ENCODE measurements around the gene PTPRA.

The PTPRA gene

DNA sequence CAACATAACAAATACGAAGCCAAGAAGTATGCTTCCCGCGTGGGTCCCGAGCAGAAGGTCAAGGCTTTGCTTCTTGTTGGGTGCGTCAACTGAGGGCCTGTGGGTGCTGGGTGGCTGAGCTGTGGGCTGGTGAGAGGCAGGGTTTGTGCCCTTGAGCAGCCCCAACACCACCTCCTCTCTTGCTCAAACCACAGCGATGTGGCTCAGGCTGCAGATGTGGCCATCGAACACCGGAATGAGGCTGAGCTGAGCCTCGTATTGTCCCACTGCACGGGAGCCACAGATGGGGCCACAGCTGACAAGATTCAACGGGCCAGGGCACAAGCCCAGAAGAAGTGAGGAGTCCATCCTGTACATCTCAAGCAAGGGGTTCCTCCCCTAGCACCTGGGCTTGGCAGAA, 7.0 kb upstream of the PTPRA start:
- no peak for TF ChIP-seq CTCF (conservative IDR thresholded peaks at IDR 0.05; ENCODE audit: low read depth, low read length)
- DNase-seq (ENCODE audit: low read depth) = no peak
- H3K4me3 ChIP-seq (ENCODE audit: low read depth, low read length) = no peak overlapping the region

DNA sequence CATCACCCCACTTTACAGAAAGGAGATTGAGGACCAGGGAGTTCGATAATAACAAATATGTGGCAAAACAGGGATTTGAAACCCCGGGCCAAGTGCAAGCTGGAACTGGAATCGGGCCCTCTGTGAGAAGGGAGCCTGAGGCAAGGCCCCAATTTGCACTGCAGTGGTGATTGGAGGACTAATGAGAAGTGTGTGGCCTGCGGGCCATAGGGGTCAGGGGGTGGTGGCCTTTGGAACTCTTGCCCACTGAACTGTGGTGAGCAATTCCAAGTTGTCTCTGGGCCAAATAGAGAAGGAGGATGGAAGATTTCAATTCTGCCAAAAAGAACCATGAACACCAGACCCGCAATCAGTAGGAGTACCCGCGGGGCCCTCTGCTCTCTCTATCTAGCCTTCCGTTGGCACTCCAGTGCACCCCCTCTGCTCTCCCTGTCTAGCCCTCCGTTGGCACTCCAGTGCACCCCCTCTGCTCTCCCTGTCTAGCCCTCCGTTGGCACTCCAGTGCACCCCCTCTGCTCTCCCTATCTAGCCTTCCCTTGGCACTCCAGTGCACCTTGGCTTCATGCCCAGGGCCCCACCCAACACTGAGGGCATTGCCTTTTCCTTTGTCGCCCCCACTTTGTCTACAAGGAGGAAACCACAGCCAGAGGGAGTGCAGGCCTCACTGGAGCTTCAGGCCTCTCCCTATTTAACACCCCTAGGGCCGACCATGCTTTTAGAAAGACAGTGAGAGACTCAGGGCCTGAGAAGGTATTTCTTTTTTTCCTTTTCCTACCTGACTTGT, 6.0 kb upstream of the PTPRA start:
- H3K4me3 ChIP-seq (ENCODE audit: low read depth, low read length) = no peak overlapping the region
- no peak for DNase-seq (ENCODE audit: low read depth)
- TF ChIP-seq CTCF (conservative IDR thresholded peaks at IDR 0.05; ENCODE audit: low read depth, low read length) = no peak

GRCh38 chr20:2869381-2869780, 3.9 kb upstream of the PTPRA start:
- DNase-seq (ENCODE audit: low read depth) = no peak
- no peak overlapping the region for H3K4me3 ChIP-seq (ENCODE audit: low read depth, low read length)
- no peak for TF ChIP-seq CTCF (conservative IDR thresholded peaks at IDR 0.05; ENCODE audit: low read depth, low read length)

GRCh38 chr20:2871111-2871465, 2.2 kb upstream of the PTPRA start:
- no peak for TF ChIP-seq CTCF (conservative IDR thresholded peaks at IDR 0.05; ENCODE audit: low read depth, low read length)
- H3K4me3 ChIP-seq (ENCODE audit: low read depth, low read length) = peak overlapping the region; percentile 25
- DNase-seq (ENCODE audit: low read depth) = peak; percentile 81

GRCh38 chr20:2871661-2872458, 1.4 kb upstream of the PTPRA start:
- TF ChIP-seq CTCF (conservative IDR thresholded peaks at IDR 0.05; ENCODE audit: low read depth, low read length) = no peak
- DNase-seq (ENCODE audit: low read depth) = peak; percentile 27
- H3K4me3 ChIP-seq (ENCODE audit: low read depth, low read length) = peak overlapping the region; percentile 83

- peak; percentile 45 for TF ChIP-seq CTCF (conservative IDR thresholded peaks at IDR 0.05; ENCODE audit: low read depth, low read length)
- peak overlapping the region; percentile 83 for H3K4me3 ChIP-seq (ENCODE audit: low read depth, low read length)
- DNase-seq (ENCODE audit: low read depth) = peak; percentile 66
Observed at GRCh38 chr20:2872459-2873009, 747 bp upstream of the PTPRA start.

All from choroid plexus epithelial cell (primary cell).